ENCODE measurements around the gene RGS7. TPM values are rescaled to one million over a fixed set of nuclear protein-coding genes. Genes with fewer than 3 reads are reported as not detected.
"Not testable (repeated sequence)": the region's sequence is repeated elsewhere in the genome, so short reads cannot be mapped to it uniquely, and the experiment has no call there.

RGS7 gene
- total RNA-seq, 1 experiment from 2014 or later: 0.37 TPM

DNA sequence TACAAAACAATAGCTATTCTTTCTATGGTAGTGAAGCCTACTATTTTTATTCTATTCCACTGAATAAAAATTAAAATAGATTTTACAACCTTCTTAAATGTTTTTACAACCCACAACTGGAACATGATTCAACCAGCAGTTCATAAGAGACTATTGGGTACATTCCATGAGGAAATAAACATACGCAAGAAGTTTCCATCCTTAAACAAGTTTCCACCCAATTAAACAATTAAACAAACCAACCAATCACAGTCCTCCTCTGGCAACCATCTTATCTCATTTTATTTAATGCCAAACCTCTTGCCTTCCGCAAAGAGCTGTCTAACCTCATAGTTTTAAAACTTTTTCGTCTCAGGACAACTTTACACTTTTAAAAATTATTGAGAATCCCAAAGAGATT lies 239.0 kb downstream of the RGS7 start:
- H3K4me1 ChIP-seq (replicated peaks): no peaks in the 10 kb centered on the region
- no peaks in the 10 kb centered on the region for H3K27me3 ChIP-seq (replicated peaks)
- H3K4me3 ChIP-seq: no peak overlapping the region
- no peaks in the 10 kb centered on the region for H3K9me3 ChIP-seq (replicated peaks)
- H3K27ac ChIP-seq: no peak overlapping the region
- no peak for DNase-seq (ENCODE audit: low read depth in 1 of 2, low spot score in 2 of 2)
- H3K36me3 ChIP-seq: no peaks in the 10 kb centered on the region

DNA sequence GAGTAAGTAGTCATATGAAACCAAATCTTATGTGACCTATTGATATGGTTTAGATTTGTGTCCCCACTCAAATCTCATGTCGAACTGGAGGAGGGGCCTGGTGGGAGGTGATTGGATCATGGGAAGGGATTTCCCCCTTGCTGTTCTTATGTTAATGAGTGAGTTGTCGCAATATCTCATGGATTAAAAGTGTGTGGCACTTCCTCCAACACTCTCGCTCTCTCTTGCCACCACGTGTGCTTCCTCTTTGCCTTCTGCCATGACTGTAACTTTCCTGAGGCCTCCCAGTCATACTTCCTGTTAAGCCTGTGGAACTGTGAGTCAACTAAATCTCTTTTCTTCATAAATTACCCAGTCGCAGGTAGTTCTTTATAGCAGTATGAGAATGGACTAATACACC lies 241.2 kb downstream of the RGS7 start:
- no peaks in the 10 kb centered on the region for H3K4me1 ChIP-seq (replicated peaks)
- no peak for DNase-seq (ENCODE audit: low read depth in 1 of 2, low spot score in 2 of 2)
- H3K27ac ChIP-seq: no peak overlapping the region
- no peak overlapping the region for H3K4me3 ChIP-seq
- peaks cover 2% of the 10 kb centered on the region; the same call in 1 of the 2 replicates for H3K27me3 ChIP-seq (replicated peaks)
- H3K9me3 ChIP-seq (replicated peaks): no peaks in the 10 kb centered on the region
- H3K36me3 ChIP-seq: no peaks in the 10 kb centered on the region

DNA sequence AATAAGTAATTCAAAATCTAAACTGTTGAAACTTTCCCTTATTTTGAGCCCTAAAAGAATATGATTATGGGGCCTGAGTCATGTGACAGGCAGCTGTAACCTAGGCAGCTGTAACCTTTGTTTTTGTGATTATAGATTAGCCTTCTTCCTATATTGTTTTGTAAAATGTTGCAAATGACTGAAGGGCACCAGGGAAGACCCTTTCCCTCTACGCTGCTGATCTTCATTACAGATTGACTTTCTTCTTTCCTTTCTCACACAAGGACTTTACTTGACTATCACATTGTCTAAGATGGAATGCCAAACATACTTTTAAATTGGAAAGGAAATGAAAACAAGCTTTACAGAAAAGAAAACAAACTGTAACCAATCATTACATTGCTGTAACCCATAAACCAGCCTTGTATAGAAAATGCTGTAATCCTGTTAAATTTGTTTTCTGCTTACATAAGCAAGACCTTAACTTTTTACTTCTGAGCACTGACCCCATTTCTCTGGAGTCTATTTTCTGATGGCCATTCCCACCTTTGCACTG lies 242.2 kb downstream of the RGS7 start:
- Histone ChIP-seq H3K27me3 (replicated peaks) (peaks cover 2% of the 10 kb centered on the region; the same call in 1 of the 2 replicates), H3K4me3 (no peak overlapping the region), H3K9me3 (replicated peaks) (no peaks in the 10 kb centered on the region), H3K4me1 (replicated peaks) (no peaks in the 10 kb centered on the region), H3K36me3 (no peaks in the 10 kb centered on the region), H3K27ac (no peak overlapping the region)
- no peak for DNase-seq (ENCODE audit: low read depth in 1 of 2, low spot score in 2 of 2)

DNA sequence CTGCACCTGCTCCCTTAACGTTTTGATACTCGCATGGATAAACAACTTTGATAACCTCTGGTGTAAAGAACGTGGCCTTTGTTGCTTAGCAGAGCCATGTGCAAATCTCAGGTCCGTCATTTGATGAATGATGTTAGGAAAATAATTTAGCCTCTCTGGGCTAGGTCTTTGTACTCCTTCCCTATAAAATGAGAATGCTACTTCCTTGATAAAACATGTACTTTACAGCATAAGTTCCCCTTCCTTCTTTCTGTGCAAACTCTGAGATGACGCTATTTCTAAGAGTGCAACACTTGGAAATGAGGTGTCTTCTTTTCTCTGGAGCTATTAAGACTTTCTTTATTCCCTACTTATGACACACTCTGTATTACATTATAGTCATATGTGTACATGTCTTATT lies 243.4 kb downstream of the RGS7 start:
- Histone ChIP-seq H3K4me1 (replicated peaks) (no peaks in the 10 kb centered on the region), H3K4me3 (no peak overlapping the region), H3K27ac (no peak overlapping the region), H3K36me3 (no peaks in the 10 kb centered on the region), H3K9me3 (replicated peaks) (no peaks in the 10 kb centered on the region), H3K27me3 (replicated peaks) (peaks cover 2% of the 10 kb centered on the region; the same call in 1 of the 2 replicates)
- no peak for DNase-seq (ENCODE audit: low read depth in 1 of 2, low spot score in 2 of 2)

DNA sequence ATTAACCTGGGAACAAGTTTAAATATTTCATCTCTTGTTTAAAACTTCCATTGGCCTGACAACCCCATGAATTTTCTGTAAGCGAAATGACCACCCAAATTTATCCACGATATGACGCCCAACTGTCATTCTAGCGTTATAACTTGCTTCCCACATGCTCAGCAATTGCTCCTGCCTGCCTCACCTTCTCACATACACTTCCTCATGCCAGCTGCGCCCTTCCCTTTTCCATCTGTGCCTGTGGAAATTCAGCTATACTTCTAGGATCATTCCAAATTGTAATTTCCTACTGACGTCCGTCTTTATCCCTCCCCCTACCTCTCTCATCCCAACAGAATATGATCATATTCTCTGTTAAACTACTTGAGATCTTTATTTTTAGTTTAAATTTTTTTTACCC lies 248.0 kb downstream of the RGS7 start:
- no peak for DNase-seq (ENCODE audit: low read depth in 1 of 2, low spot score in 2 of 2)
- Histone ChIP-seq H3K4me3 (no peak overlapping the region), H3K27me3 (replicated peaks) (peaks cover 2% of the 10 kb centered on the region; the same call in 1 of the 2 replicates), H3K27ac (no peak overlapping the region), H3K36me3 (no peaks in the 10 kb centered on the region), H3K9me3 (replicated peaks) (no peaks in the 10 kb centered on the region), H3K4me1 (replicated peaks) (no peaks in the 10 kb centered on the region)

DNA sequence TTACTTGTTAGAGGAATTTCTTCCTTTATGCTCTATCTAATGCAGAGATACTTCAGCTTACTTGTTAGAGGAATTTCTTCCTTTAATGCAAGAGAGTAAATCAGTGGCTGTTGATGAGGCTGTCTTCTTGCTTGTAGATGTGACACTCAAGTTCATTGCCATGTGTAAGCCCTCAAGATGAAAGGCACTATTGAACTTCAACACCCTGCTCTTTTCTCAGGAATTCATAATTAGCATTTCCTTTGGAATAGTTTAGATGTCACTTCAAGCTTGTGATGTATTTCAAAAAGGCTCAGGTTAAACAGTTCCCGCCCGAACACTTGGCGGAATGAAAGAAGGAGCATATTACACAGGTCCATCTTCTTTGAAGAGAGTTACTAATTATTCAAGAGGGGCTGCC lies 251.9 kb downstream of the RGS7 start:
- no peaks in the 10 kb centered on the region for H3K9me3 ChIP-seq (replicated peaks)
- DNase-seq (ENCODE audit: low read depth in 1 of 2, low spot score in 2 of 2): no peak
- no peaks in the 10 kb centered on the region for H3K36me3 ChIP-seq
- H3K4me3 ChIP-seq: no peak overlapping the region
- no peak overlapping the region for H3K27ac ChIP-seq
- no peaks in the 10 kb centered on the region for H3K4me1 ChIP-seq (replicated peaks)
- H3K27me3 ChIP-seq (replicated peaks): no peaks in the 10 kb centered on the region

DNA sequence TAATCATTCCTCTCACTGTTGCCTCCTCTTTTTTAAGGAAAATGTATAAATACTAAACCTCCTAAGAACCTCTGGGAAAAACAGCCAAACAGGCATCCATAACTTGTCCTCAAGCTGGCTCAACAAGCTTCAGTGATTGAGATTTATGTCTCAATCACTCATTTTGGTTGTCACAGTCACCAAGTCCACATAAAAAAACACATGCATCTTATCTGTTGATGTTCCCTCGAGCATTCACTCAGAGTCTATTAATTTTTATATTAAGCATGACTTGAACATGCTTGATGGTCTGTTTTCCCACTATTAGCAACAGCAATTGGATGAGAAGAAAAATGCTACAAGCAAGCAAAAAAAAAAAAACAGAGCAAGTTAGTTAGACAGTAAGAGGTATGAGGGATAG lies 254.3 kb downstream of the RGS7 start:
- Histone ChIP-seq H3K27ac (no peak overlapping the region), H3K9me3 (replicated peaks) (no peaks in the 10 kb centered on the region), H3K27me3 (replicated peaks) (no peaks in the 10 kb centered on the region), H3K4me1 (replicated peaks) (no peaks in the 10 kb centered on the region), H3K36me3 (no peaks in the 10 kb centered on the region), H3K4me3 (no peak overlapping the region)
- no peak for DNase-seq (ENCODE audit: low read depth in 1 of 2, low spot score in 2 of 2)

DNA sequence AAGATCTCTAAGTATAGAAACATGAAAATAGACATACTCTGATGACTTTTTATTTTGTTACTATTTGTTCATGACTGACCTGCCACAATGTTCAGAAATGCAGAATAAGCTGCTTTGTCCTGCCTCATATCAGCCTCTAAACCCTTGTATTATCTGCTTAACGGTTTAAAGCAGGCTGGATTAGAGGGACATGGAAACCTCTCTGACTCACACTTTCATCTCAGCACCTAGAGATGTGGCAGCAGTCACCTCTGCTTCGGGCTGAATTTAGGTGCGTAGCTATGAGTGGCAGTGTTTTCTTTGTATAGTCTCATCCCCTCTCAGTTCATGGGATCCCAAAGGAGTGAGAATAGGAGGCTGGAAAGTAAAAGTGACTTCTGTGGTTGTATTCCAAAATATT lies 255.4 kb downstream of the RGS7 start:
- Histone ChIP-seq H3K4me3 (no peak overlapping the region), H3K27ac (no peak overlapping the region), H3K9me3 (replicated peaks) (no peaks in the 10 kb centered on the region), H3K4me1 (replicated peaks) (no peaks in the 10 kb centered on the region), H3K27me3 (replicated peaks) (peaks cover 1% of the 10 kb centered on the region; the same call in 1 of the 2 replicates), H3K36me3 (no peaks in the 10 kb centered on the region)
- DNase-seq (ENCODE audit: low read depth in 1 of 2, low spot score in 2 of 2): no peak

DNA sequence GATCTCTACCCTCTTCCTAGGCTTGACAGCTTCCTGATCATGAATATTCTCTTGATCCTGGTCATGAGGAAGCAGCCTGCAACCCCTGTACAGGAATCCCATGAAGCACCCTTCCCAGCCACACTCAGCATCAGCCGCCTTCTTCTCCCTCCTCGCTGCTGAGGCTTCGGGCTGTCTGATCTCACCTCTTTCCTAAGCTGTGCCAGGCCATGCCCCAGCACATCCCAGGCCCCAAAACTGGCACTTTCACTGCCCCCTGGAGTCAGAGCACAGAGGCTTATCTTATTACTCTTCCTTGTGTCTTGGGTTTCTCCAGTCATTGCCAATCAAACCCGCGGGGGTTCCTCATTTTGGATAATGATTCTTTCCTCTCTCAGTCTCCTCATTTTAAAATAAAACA lies 259.5 kb downstream of the RGS7 start:
- Histone ChIP-seq H3K4me1 (replicated peaks) (no peaks in the 10 kb centered on the region), H3K27me3 (replicated peaks) (peaks cover 7% of the 10 kb centered on the region; the same call in 1 of the 2 replicates), H3K4me3 (no peak overlapping the region), H3K27ac (no peak overlapping the region), H3K9me3 (replicated peaks) (no peaks in the 10 kb centered on the region), H3K36me3 (no peaks in the 10 kb centered on the region)
- DNase-seq (ENCODE audit: low read depth in 1 of 2, low spot score in 2 of 2): no peak

DNA sequence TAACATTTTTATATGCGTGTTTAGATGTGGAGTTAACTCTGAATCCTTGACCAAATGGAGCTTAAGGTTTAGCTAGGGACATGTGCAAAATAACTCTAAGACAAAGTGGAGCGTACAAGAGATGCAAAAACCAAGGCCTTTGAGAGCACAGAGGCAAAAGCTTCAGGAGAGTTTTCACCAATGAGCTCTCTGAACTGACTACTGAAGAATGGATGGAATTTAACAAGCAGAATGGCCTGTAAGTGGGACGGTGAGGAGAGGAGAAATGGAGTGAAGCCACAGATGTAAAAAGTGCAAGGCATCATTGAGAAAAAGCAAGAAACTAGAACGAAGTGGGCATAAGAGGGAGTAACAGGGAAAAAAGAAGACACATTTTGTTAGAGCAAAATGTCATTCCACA lies 260.0 kb downstream of the RGS7 start:
- H3K27ac ChIP-seq: no peak overlapping the region
- no peaks in the 10 kb centered on the region for H3K36me3 ChIP-seq
- no peak for DNase-seq (ENCODE audit: low read depth in 1 of 2, low spot score in 2 of 2)
- H3K9me3 ChIP-seq (replicated peaks): no peaks in the 10 kb centered on the region
- H3K4me3 ChIP-seq: no peak overlapping the region
- peaks cover 7% of the 10 kb centered on the region; the same call in 1 of the 2 replicates for H3K27me3 ChIP-seq (replicated peaks)
- H3K4me1 ChIP-seq (replicated peaks): no peaks in the 10 kb centered on the region

DNA sequence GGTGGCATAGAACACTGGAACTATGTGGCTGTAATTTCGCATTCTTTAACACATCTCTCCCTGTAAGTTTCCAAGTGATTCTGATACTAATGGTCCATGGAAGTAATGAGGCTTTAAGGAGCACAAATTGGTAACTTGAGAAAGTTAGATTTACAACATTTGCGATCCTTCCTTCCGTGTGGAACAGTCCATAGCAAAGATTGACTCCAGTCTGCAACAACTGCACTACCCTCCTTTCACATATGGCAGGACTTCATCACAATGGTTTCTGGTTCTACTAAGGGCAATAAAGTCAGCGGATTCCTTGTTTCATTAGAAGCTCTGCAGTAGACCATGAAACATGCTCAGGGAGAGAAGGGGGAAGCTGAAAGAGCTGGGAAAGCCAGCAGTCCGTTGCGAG lies 261.2 kb downstream of the RGS7 start:
- DNase-seq (ENCODE audit: low read depth in 1 of 2, low spot score in 2 of 2): no peak
- Histone ChIP-seq H3K27me3 (replicated peaks) (peaks cover 7% of the 10 kb centered on the region; the same call in 1 of the 2 replicates), H3K36me3 (no peaks in the 10 kb centered on the region), H3K9me3 (replicated peaks) (no peaks in the 10 kb centered on the region), H3K4me1 (replicated peaks) (no peaks in the 10 kb centered on the region), H3K27ac (no peak overlapping the region), H3K4me3 (no peak overlapping the region)

DNA sequence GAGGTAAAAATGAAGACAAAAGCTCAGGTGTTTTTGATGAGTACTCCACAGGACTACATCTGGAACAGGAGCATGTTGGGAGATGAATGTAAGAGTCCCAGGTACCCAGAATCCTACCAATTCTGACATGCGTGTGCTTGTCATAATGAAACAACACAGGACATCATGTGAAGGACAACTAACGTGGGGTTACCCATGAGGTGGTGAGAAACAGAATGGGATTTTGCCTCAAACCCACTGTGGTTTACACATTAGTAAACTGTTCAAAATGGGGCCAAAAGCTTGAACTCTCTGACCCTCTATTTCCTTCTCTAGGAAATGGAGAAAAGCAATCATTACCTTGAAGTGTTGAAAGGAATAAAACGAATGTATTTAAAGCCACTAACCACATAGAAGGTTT lies 266.2 kb downstream of the RGS7 start:
- no peaks in the 10 kb centered on the region for H3K4me1 ChIP-seq (replicated peaks)

DNA sequence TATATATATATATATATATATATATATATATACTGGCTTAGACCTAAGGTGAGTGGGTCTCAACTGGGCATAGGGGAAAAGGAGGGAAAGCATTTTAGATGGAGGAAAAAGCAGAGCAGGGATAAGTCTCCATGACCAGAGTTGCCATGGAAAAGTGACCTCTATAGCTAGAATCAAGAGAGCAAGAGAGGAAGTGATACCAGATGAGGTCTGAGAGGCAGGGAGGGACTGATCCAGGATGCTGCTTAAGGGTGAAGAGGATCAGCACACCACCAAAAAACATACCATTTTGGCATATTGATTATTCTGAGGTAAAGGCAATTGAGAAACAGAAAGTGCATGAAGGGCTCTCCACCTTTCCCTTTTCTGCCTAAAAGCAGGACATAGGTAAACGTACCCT lies 267.9 kb downstream of the RGS7 start:
- not testable (repeated sequence) for H3K4me3 ChIP-seq; H3K9me3 ChIP-seq (replicated peaks); H3K36me3 ChIP-seq; H3K27me3 ChIP-seq (replicated peaks); DNase-seq (ENCODE audit: low read depth in 1 of 2, low spot score in 2 of 2); H3K27ac ChIP-seq; H3K4me1 ChIP-seq (replicated peaks)

More for the DNA sequence above, 266.2 kb downstream of the RGS7 start:
- Histone ChIP-seq H3K9me3 (replicated peaks) (no peaks in the 10 kb centered on the region), H3K27me3 (replicated peaks) (no peaks in the 10 kb centered on the region; the same call in 1 of the 2 replicates), H3K27ac (no peak overlapping the region), H3K36me3 (no peaks in the 10 kb centered on the region), H3K4me3 (no peak overlapping the region)
- DNase-seq (ENCODE audit: low read depth in 1 of 2, low spot score in 2 of 2): no peak

DNA sequence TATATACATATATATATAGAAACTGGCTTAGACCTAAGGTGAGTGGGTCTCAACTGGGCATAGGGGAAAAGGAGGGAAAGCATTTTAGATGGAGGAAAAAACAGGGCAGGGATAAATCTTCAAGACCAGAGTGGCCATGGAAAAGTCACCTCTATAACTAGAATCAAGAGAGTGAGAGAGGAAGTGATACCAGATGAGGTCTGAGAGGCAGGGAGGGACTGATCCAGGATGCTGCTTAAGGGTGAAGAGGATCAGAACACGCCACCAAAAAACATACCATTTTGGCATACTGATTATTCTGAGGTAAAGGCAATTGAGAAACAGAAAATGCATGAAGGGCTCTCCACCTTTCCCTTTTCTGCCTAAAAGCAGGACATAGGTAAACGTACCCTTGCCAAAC lies 268.9 kb downstream of the RGS7 start:
- not testable (repeated sequence) for H3K4me3 ChIP-seq; H3K27me3 ChIP-seq (replicated peaks); H3K36me3 ChIP-seq; H3K27ac ChIP-seq; H3K4me1 ChIP-seq (replicated peaks); H3K9me3 ChIP-seq (replicated peaks); DNase-seq (ENCODE audit: low read depth in 1 of 2, low spot score in 2 of 2)

DNA sequence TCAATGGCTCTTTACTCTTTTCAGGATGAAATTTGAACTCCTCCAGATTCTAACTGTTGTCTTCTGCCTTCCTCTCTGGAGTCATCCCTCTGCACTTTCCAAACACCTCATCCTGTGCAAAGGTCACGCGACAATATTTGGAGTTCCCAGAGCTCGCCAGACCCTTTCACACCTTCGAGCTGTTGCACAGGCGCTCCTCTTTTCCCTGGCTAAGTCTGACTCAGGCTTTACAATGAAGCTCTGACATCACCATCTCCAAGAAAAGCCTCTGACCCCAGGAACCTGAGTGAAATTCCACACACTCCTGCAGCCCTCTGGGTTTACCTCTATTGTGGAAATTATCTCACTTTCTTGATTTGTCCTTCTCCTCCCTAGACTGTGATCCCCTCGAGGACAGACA lies 270.3 kb downstream of the RGS7 start:
- no peaks in the 10 kb centered on the region for H3K9me3 ChIP-seq (replicated peaks)
- H3K27ac ChIP-seq: no peak overlapping the region
- no peaks in the 10 kb centered on the region for H3K27me3 ChIP-seq (replicated peaks)
- no peak overlapping the region for H3K4me3 ChIP-seq
- no peaks in the 10 kb centered on the region for H3K36me3 ChIP-seq
- DNase-seq (ENCODE audit: low read depth in 1 of 2, low spot score in 2 of 2): no peak
- H3K4me1 ChIP-seq (replicated peaks): no peaks in the 10 kb centered on the region

Data from SJSA1 (cell line).